GM18508 (cell line): ENCODE data around the gene ERCC6L.
"Not testable (repeated sequence)": the region's sequence is repeated elsewhere in the genome, so short reads cannot be mapped to it uniquely, and the experiment has no call there.

Source experiments
- ATAC-seq: cut with Tn5 transposase; IDR thresholded peaks from one replicate; pipeline ENCODE4 v1.9.1; 2021; ENCODE audit warnings: moderate number of reproducible peaks; ENCODE audit not compliant: insufficient read depth, unreplicated experiment

The ERCC6L gene

DNA sequence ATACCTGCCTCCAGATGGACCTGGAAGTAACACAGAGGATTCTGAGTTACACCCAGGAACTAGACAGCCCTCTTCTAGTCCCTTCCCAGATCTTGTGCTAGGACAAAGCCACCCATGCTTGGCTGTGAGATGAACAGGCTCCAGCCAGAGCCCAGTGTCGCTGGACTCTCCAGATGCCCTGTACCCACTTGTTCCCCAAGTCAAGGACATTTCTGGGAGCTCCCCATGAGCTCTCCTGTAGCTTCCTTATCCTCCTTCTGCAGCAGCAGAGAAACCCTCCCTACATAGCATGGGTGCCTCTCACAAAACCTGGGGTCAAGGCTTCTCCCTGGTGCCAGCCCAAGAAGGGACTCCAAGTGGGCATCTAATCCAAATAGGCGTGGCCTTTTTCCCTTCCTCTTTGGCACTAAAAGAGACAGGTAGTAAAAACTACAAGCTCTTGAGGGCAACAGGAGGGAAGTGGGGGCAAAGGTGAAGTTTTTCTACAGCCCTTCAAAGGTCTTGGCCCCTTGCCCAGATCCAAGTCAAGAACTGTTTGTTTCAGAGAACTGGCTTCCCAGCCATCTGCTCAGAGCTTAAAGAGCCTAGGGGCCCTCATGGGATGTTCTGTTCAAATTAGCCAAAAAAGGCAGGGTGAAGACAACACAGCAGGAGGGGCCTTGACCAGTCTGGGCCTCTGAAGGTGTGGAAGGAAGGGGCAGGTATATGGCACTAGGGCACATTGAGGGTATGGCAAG is 8.5 kb upstream of the ERCC6L start:
- no peak for ATAC-seq

DNA sequence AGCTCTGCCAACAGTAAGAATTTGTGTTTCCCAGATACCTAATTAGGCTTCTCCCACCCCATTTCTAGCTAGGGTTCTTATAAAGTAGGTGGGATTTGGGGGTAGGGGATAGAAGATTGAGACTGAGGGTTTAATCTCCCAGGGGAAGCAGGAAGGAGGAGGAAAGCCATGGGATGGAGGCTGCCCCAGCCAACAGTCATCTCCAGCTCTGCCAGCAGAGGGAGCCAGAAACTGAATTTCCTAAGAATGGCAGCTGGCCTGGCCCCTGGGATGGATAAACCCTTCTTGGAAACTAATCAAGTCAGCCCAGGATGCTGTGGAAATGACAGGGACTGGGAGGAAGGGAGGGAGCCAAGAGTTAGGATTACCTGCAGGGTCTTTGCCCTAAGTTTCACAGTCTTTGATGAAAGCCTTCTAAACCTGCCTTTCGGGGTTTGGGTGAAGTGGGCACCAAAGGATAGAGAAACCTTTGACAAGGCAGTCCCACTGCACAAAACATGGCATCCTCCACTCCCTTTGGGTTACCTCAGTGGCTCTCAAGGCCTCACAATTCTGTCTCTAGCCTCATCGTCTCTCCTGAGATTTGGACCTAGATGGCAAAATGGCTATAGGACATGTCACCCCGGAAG is 6.7 kb upstream of the ERCC6L start:
- ATAC-seq = no peak

DNA sequence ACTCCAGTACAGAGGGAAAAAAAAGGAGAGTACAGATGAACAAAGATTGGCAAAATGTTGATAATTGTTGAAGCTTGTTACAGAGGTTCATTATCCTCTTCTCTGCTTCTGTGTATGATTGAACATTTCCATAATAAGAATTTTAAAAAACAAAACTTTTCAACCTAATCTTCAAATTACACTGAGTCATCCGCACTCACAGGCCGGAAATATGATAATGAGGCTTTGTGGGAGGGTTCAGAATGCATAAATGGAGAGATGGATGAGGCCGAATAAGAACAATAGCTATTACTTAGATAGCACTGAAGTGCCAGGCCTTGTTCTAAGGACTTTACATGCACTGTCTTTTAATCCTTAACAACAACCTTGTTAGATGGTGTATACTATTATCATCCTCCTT is 4.6 kb upstream of the ERCC6L start:
- no peak for ATAC-seq

DNA sequence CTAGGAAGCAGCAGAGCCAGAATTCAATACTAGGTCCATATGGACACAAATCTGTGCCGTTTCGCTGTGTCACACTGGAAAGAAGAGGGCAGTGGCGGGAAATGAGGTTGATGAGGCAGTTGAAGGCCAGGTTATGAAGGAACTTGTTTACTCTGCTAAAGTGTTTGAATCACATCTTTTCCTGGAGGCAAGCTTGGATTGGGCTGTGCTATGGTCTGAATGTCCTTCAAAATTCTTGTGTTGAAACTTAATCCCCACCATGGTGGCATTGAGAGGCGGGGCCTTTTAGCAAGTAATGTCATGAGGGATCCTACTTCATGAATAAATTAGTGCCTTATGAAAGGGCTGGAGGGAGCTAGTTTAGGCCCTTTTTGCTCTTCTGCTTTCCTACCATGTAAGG is 2.1 kb upstream of the ERCC6L start:
- no peak for ATAC-seq

DNA sequence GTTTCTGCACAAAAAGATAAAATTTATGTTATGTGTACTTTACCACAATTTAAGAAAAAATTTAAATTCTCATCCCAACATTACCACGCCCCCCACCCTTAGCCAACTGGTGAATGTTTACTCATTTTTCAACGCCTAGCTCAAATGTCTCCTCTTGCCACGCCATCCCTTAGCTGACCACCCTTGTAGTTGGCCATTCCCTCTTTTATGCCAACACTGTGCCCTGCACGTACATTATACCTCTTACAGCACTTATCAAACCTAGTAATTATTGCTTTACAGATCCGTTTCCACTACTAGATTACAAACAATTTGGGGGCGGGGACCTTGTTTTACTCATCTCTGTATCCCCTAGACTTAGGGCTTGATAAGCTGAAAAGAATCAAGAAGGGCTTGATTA is 644 bp downstream of the ERCC6L start:
- ATAC-seq = no peak

DNA sequence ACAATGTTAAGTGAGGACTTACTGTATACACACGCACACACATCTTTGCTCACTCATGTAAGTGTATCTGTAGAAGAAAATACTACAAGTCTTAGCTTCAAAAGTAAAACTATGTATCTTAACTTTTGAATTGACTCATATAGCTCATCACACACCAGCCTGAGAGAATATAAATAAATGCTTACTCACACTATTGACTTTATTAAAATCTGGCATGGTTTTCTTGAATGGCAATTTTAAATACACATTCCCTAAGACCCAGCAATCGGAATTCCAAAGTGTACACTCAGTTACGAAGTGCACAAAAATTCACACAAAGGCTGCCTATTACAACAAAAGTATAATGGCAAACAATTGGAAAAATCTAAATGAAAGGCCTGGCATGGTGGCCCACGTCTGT is 2.0 kb downstream of the ERCC6L start:
- ATAC-seq = no peak

DNA sequence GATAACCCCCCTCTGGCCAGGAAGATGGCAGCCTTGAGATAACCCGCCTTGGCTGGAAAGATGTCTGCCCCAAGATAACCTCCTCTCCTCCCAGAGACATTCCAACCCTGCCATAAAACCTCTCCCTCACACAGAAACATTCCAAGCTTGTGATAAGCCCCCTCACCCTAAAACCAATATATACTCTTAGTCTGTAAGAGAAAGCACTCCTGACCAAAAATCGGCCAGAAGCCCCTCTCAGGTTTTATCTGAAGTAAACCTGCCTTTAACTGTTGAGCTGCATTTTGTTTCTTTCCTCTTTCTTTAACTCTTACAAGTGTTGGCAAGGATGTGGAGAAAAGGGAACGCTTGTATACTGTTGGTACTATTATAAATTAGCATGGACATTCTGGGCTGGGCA is 8.5 kb downstream of the ERCC6L start:
- ATAC-seq = no peak

DNA sequence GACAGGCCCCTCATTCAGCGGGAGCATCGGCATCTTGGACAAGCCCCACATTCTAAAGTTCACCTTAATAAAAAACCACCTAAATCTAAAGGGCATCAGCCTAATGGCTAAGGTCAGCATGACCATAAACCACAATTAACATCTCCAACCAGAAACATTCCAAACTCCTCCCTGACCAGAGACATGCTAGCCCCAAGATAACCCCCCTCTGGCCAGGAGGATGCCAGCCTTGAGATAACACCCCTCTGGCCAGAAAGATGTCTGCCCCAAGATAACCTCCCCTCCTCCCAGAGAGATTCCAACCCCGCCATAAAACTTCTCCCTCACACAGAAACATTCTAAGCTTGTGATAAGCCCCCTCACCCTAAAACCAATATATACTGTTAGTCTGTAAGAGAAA is 18.5 kb downstream of the ERCC6L start:
- not testable (repeated sequence) for ATAC-seq

DNA sequence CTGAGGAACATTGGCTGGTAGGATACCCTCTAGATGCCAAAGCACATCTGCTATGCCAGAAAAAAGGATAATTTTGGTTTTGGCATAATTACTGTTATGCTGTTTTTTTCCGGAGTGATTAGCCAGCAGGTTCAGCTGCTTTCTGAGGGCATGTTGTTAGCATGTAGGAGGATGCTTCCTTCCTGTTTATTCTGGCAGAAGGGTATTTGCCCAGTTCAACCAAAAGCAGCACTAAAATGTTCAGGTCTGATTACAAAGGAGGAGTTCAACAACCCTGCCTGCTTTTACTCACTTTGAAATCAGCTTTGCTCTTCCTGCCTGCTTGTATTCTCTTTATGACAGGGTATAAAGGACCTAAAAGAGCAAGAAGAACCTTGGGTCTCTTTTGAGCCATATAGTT is 21.9 kb downstream of the ERCC6L start:
- no peak for ATAC-seq

DNA sequence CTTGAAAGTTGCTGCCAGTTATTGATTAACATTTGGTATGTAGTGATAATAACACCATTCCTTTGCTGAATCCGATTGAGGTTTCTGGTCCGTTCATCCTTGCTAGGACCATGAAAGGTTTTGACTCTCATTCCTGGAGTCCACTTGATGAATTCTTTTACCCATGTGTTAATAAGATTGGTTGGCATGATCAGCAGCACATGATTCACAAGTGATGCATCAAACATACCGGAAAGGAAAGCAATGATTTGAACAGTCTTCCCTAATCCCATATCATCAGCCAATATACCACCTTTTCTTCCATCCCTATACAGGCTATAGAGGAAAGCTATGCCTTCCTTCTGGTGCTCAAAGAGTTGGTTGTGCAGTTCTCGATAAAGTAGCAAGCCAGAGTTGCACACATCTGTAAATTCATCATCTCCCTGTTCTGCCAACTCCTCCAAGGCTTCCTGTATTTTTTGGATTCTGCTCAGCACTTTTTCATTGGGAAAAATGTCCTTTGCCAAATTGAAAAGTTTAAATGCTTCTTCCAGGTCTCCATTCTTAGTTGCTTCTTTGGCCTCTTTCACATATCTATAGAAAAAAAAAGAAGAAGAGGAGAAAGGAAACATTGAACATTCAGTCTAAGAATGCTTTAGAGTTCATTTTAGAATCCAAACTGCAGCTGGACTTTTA is 30.6 kb downstream of the ERCC6L start:
- no peak for ATAC-seq

DNA sequence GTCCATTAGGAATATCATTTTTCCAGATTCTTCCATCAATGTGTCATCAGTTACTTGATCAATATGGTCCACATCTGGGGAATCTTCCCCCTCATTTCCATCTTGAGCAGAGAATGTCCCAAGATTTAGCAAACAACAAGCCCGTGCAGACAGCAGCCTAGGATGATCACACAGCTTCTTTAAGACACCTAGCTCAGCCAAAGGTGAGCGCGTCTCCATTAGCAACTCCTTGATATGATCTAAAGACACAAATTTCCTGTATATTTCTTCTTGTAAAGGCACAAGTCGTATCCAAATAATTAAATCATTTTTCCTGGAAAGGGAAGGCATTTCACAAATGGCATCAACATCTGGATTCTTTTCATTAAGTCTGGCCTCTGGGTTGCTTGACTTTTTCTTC is 31.5 kb downstream of the ERCC6L start:
- ATAC-seq = no peak

DNA sequence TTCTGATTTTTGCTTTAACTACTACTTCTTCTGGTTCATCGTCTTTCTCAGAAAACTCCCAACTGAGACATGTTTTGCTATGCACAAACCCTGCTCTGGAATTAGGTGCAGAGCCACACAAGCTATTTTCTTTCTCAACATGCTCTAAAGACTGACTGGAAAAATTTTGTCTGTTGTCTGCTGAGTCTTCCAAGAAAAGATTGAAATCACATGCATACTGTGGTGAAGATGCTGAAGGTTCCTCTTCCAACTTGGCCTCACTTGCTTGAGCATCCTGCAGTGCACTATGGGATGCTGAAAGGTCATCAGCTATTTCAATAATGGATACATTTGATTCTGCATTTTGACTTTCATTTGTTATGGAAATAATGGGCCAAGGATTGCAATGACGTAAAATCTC is 33.1 kb downstream of the ERCC6L start:
- ATAC-seq = no peak

DNA sequence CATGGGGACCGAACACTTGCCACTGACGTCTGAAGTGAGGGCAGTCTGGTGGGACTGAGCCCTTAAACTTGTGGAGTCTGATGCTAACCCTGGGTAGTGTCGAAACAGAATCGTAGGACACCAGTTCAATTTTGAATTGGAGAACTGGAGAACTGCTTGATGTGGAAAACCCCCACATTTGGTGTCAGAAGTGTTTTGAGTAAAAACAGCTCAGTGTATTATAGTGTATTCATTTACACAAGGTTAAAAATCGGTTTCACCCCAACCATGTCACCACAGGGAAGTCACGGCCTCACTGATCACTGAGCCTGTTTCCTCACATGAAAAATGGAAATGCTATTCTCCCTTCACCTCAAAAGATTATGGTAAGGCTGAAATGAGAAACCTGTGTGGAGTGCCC is 35.4 kb downstream of the ERCC6L start:
- ATAC-seq = no peak

DNA sequence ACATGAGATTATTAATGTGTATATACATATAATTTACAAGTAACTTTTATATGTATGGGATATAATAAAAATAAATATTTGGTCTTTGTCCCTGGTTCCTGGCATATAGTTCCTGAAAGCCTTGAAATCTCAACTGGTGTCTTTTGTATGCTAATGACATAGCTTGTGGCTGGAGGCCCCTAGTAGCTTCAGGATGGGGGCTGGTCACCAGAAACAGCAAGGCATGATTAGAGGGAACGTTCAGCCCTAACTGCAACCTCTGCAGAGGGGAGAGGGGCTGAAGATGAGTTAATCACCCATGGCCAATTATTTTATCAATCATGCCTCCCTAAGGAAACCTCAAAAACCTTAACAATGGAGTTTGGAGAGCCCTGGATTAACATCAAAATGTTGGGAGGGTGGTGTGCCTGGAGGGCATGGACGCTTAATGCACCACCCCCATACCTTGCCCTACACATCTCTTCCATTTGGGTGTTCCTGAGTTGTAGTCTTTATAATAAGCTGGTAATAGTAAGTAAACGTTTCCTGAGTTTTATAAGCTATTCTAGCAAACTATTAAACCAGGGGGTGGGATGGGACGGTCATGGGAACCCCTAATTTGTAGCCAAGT is 35.9 kb downstream of the ERCC6L start:
- ATAC-seq = no peak

DNA sequence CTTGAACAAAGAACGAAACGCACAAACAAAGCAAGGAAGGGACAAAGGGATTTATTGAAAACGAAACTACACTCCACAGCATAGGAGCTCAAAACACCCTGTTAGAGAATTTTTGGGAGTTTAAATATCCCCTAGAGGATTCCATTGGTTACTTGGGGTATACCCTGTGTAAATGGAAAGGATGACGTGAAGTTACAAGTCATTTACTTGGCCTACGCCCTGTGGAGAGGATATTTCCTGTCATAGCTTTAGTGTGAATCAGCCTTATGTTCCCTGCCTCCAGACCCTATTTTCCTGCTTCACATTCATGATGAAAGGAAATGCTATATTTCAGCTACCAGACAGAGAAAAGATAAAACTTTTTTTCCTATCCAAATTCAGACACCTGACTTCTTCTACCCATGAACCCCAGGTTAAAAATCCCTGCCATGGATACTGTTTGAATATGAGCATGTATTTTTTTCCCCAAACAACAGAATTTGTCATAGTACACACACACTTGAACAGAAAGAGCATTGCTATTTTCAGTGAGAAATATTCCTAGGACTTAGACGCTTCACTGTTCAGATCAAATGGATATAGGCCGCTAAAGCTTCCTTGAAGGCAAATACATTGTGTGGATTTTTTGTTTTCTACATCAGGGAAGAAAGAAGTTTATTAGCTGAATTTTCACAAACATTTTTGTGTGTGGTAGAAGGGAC is 36.8 kb downstream of the ERCC6L start:
- ATAC-seq = no peak

DNA sequence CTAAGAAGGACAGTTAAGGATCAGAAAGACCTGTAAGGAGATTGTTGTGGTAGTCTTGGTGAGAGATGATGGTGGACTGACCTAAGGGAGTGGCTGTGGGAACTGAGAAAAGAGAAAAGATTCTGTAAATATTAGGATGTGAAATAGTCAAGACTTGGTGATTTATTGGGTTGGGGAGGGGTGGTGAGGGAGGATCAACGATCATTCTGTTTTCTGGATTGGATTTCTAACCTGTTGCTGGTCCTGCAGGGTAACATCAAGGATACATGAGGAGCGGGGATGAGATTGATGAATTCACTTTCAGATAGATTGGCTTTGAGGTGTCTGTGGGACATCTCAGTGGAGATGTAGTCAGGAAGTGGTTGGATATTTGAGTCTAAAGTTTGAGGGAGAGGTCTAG is 55.9 kb downstream of the ERCC6L start:
- no peak for ATAC-seq

DNA sequence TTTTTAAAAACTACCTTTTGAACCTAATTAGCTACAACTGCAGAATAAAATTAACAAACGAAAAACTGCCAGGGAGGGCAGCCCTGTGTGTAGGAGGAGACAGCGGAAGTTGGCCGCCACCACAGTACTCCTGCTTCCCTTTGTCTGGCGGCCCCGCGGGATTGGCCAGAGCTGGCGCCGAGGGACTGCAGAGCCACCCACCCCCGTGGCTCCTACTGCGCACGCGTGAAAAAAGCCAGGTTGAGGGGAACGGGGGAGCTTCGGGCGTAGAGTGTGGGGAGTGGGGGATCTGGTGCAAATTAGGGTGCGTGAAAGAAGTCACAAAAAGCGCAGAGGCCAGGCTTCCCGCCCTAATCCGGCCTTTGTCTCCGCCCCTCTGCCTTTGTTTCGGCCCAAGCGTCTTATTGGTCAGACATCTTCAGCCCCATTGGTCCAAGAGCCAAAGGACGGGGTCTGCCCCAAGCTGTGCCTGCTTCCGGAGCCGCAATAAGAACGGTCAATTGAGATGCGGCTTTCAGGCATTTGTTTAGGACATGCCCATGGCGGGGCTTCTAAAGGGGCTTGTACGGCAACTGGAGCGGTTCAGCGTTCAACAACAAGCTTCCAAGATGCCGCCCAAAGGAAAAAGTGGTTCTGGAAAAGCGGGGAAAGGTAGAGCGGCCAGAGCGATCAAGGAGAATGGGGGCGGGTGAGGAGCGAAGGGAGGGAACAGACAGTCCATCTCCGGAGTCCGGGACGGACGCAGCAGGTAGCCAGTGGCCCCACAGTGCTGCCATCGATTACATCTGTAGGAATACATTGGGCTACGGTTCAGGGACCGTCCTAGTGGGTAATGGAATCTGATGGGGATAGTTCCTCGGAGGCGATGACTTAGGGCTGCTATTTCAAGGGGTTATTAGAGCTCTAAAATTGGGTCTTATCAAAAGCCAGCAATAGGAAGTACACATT is 57.4 kb downstream of the ERCC6L start, which contains the start of gene PIN4:
Gene PIN4 (plus strand): TSS at position 580 of the 948 bp plus-strand sequence. CDS start 29 bp downstream, at position 609.
- ATAC-seq = peak; percentile 82

DNA sequence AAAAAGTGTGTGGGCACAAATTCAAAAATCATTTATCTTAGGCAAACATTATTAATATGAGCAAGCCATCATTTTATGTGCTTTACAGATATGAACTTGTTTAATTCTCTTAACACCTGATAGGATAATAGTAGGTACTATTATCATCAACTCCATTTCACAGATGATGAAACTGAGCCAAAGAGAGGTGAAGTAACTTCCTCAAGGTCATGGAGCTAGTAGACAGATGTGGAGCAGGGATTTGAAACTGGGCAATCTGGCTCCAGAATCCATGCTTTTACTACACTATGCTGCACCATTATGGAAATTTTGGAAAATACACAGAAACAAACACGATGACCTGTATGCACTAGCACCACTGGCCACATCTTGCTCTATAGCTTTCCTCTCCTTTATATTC is 58.3 kb downstream of the ERCC6L start:
- no peak for ATAC-seq

DNA sequence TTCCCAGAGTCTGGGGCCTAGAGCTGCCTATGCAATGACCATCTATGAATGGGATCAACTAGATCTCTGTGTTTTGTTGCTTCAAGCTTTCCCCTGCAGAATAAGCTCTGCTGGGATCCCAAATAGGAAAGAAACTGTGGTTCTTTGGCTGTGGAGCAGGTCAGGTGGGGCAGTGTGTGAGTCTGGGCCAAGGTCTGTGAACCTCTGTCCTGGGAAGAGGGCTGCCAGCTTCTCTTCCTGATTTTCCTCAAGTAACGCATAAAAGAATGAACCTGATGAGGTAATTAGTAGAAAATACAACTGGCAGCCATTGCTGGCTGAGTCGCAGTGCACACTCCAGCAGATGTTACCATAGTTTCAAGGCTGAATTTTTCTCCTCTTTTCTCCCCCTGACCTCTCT is 61.8 kb downstream of the ERCC6L start:
- ATAC-seq = no peak
